Activated CD4-positive, alpha-beta T cell treated with anti-CD3 and anti-CD28 coated beads for 36 hours (primary cell): Measurements from ENCODE around the gene DISP3. TPM values are rescaled to one million over a fixed set of nuclear protein-coding genes. Genes with fewer than 3 reads are reported as not detected.
A peak's percentile ranks its signal among the peaks of the same experiment; 100 is the strongest.

Source experiments
- ATAC-seq: fragments of 200-7000 bp; cut with Tn5 transposase; one replicate; pipeline ENCODE4 v1.10.0; 2021; ENCODE audit warnings: mild to moderate bottlenecking, moderate library complexity
- CTCF ChIA-PET: fragments of 350-600 bp; sonication (Branson Sonifier 250); formaldehyde crosslinking; loops from one replicate; lab custom pipeline; 2021; ENCODE audit warnings: antibody characterized with exemption; lab: Charles Lee
- POLR2A ChIA-PET: fragments of 350-600 bp; sonication (Branson Sonifier 250); formaldehyde crosslinking; loops from one replicate; lab custom pipeline; 2021; ENCODE audit warnings: antibody characterized with exemption, inconsistent platforms; lab: Charles Lee
- DNase-seq: peaks from one replicate; pipeline ENCODE4 v3.0.0-alpha.2; 2020
- H3K27ac Mint-ChIP-seq: one replicate; pipeline ENCODE4 v1.8.0; 2021; ENCODE audit warnings: mixed read lengths
- H3K27me3 Mint-ChIP-seq: one replicate; pipeline ENCODE4 v1.8.0; 2021; ENCODE audit warnings: mixed read lengths
- H3K36me3 Mint-ChIP-seq: one replicate; pipeline ENCODE4 v1.8.0; 2021; ENCODE audit warnings: low read depth, mixed read lengths
- H3K4me1 Mint-ChIP-seq: one replicate; pipeline ENCODE4 v1.8.0; 2021; ENCODE audit warnings: mixed read lengths
- H3K4me3 Mint-ChIP-seq: one replicate; pipeline ENCODE4 v1.8.0; 2021; ENCODE audit warnings: mild to moderate bottlenecking, moderate library complexity, mixed read lengths
- H3K9me3 Mint-ChIP-seq: one replicate; pipeline ENCODE4 v1.8.0; 2021; ENCODE audit warnings: low read depth, mixed read lengths
- intact Hi-C, 2 experiments: fragments of 100-400 bp; cut with DNase I in 1 of 2; cut with micrococcal nuclease in 1 of 2; formaldehyde crosslinking; loops; one replicate each; pipeline versions ENCODE4 v1.14.2 to v1.15.1; 2022 to 2024; cut with DNase I, micrococcal nuclease
- total RNA-seq, 2 experiments: library from RNA; stranded (reverse); gene quantifications; one replicate each; pipeline ENCODE4 v1.2.3, GENCODE V29; 2021

The DISP3 gene
- total RNA-seq, 2 experiments from 2014 or later, result 0.55 to 0.58 TPM

DNA sequence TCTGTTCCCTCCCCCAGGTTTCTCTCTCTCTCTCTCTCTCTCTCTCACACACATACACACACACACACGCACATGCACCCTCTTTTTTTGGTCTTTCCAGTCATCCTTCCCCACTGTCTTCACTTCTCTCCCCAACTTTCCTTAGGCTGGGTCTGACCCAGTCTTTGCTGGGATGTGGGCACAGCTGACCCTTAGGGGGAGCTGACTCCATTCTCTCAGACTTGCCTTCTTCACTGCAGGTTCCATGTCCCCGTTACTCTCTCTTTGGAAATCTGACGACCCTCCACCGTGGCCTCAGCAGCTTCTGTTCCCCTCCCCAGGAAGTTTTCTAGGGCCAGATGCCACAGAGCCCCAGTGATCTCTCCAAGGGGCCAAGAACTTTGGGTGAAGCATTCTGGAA lies 2.1 kb downstream of the DISP3 start:
- H3K4me3 Mint-ChIP-seq, result peak overlapping the region; percentile 22
- peaks cover 38% of the 10 kb centered on the region for H3K27me3 Mint-ChIP-seq
- H3K9me3 Mint-ChIP-seq, result no peaks in the 10 kb centered on the region
- ChIA-PET POLR2A (no interaction called here), CTCF (interaction anchor here (0.7 kb wide), 1 partner anchor 18 kb away, joined by 3 read pairs; no protein-coding TSS in a partner anchor)
- no peaks in the 10 kb centered on the region for H3K36me3 Mint-ChIP-seq
- no peak overlapping the region for H3K27ac Mint-ChIP-seq
- peaks cover 5% of the 10 kb centered on the region for H3K4me1 Mint-ChIP-seq
- DNase-seq (no peak), ATAC-seq (no peak)
- intact Hi-C loops, result no loop called here

GRCh38 chr1:11482198-11482597 lies 3.2 kb downstream of the DISP3 start:
- ChIA-PET CTCF (interaction anchor here (1.3 kb wide), 1 partner anchor 144 kb away, joined by 5 read pairs; no protein-coding TSS in a partner anchor), POLR2A (no interaction called here)
- Mint-ChIP-seq H3K9me3 (no peaks in the 10 kb centered on the region), H3K36me3 (no peaks in the 10 kb centered on the region), H3K27ac (no peak overlapping the region), H3K4me1 (peaks cover 5% of the 10 kb centered on the region), H3K27me3 (peaks cover 38% of the 10 kb centered on the region), H3K4me3 (no peak overlapping the region)
- DNase-seq (no peak), ATAC-seq (no peak)
- intact Hi-C loops, result no loop called here

DNA sequence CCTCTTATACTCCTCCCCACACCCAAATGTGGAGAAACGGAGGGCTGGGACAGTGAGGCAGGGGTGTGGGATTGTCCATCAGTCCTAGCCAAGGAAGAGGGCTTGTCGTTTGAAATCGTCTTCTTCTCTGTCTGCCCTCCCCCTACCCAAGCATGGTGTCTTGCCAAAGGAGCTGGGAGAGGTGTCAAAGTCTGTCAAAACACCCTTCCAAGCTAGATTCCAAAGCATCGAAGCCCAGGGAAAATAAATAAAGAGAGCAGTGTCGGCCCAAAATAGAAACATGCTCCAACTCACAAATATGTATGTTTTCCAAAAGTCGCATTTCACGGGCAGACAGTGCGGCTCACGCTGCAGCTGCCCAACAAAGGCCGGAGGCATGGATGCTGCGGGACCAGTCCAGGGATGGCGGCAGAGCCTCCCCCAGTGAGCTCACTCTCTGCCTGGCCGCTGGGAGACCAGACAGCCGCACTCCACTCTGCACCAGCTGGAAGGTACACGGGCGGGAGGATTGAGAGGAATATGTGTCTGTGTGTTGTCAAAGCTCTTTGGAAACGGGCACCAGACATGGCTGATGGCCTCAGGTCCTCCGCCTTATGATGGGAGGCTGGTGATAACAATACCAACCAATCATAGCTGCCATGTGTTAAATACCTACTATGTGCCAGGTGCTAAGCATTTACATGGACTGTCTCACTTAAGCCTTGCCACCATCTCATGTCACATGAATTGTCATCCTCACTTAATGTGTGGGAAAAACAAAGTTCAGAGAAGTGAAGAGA lies 3.9 kb downstream of the DISP3 start:
- no peak overlapping the region for H3K27ac Mint-ChIP-seq
- ATAC-seq (no peak), DNase-seq (no peak)
- no peak overlapping the region for H3K4me3 Mint-ChIP-seq
- H3K27me3 Mint-ChIP-seq, result peaks cover 37% of the 10 kb centered on the region
- intact Hi-C loops, result no loop called here
- H3K9me3 Mint-ChIP-seq, result no peaks in the 10 kb centered on the region
- H3K4me1 Mint-ChIP-seq, result peaks cover 5% of the 10 kb centered on the region
- POLR2A ChIA-PET, result no interaction called here
- CTCF ChIA-PET, result interaction anchor here (1.3 kb wide), 1 partner anchor 145 kb away, joined by 5 read pairs; no protein-coding TSS in a partner anchor
- H3K36me3 Mint-ChIP-seq, result no peaks in the 10 kb centered on the region

- intact Hi-C loops, result no loop called here
- Mint-ChIP-seq H3K9me3 (no peaks in the 10 kb centered on the region), H3K36me3 (no peaks in the 10 kb centered on the region), H3K27me3 (peaks cover 32% of the 10 kb centered on the region), H3K27ac (no peak overlapping the region), H3K4me1 (peaks cover 5% of the 10 kb centered on the region), H3K4me3 (no peak overlapping the region)
- DNase-seq (no peak), ATAC-seq (no peak)
- ChIA-PET POLR2A (no interaction called here), CTCF (interaction anchor here (0.6 to 1.3 kb wide), 2 partner anchors 146 to 476 kb away, joined by 3 to 5 read pairs; no protein-coding TSS in a partner anchor)
Observed at GRCh38 chr1:11483581-11484320, 4.8 kb downstream of the DISP3 start.

DNA sequence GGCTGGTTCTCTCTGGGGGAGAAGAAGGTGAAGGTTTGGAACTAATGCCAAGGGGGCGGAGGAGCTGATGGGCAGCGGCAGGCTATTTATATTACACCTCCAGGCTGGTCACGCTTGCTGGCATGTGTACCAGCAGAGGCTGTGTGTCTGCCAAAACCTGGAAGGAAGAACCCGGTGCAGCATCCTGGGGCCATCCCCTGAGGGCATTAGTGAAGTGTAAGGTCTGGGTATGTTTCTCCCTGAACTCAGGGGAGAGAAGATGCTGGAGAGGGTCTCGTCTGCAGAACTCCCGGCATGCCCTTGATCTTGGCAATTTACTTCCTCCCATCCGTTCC lies 5.3 kb downstream of the DISP3 start:
- no peaks in the 10 kb centered on the region for H3K36me3 Mint-ChIP-seq
- H3K4me1 Mint-ChIP-seq, result peaks cover 5% of the 10 kb centered on the region
- intact Hi-C loops, result no loop called here
- DNase-seq, result no peak
- ChIA-PET POLR2A (no interaction called here), CTCF (interaction anchor here (0.6 kb wide), 1 partner anchor 476 kb away, joined by 3 read pairs; no protein-coding TSS in a partner anchor)
- H3K27ac Mint-ChIP-seq, result no peak overlapping the region
- peaks cover 32% of the 10 kb centered on the region for H3K27me3 Mint-ChIP-seq
- no peaks in the 10 kb centered on the region for H3K9me3 Mint-ChIP-seq
- no peak for ATAC-seq
- H3K4me3 Mint-ChIP-seq, result no peak overlapping the region

DNA sequence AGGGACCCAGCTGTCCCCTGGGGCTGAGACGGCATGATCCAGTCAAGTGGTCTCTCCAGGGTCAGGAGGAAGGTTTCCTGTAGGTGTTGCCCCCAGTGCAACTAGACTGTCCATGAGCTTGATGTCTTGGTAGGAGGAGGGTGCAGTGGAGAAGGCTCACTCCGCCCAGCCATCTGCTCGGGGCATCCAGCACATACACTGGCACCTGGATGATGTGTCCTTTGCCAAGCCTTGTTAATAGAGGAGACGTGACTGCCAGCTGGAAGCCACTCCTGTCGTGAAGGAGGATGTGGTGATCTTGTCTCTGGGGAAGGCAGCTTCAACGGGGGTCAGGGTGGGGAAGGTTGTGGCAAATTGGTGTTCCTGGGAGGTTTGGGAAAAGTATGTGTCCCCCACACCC lies 6.2 kb downstream of the DISP3 start:
- DNase-seq (no peak), ATAC-seq (no peak)
- ChIA-PET POLR2A (no interaction called here), CTCF (no interaction called here)
- Mint-ChIP-seq H3K27me3 (peaks cover 29% of the 10 kb centered on the region), H3K9me3 (no peaks in the 10 kb centered on the region), H3K4me1 (peaks cover 3% of the 10 kb centered on the region), H3K36me3 (no peaks in the 10 kb centered on the region), H3K27ac (no peak overlapping the region), H3K4me3 (no peak overlapping the region)
- intact Hi-C loops, result no loop called here

DNA sequence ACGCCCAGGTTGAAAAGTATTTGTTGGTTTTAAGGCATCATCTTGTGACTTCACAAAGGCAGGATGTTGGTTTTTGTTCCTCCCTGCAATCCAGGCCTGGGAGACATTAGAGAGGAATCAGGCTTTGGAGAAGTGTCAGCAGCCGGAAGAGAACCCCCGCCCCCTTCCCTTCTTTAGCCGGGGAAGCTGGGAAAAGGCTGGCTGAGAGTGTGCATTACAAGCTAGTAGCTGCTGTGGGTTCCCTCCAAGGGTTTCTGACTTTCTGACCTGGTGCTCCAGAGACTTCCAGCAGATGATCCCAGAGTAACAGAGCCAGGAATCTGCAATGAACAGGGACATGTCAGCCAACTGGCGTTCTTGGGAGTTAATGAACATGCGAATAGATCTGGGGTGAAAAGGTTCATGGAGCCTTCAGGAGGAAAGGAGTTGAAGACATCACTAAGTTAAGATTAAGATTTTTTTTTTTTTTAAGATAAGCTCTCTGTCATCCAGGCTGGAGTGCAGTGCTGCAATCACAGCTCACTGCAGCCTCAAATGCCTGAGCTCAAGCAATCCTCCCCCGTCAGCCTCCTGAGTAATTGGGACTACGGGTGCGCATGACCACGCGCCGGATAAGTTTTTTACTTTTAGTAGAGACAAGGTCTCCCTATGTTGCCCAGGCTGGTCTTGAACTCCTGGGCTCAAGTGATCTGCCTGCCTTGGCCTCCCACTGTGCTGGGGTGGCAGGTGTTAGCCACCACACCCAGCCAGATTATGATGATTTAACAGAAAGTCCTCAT lies 7.5 kb downstream of the DISP3 start:
- no peak for DNase-seq
- Mint-ChIP-seq H3K4me3 (no peak overlapping the region), H3K27me3 (peaks cover 18% of the 10 kb centered on the region), H3K36me3 (no peaks in the 10 kb centered on the region), H3K27ac (no peak overlapping the region), H3K4me1 (no peaks in the 10 kb centered on the region), H3K9me3 (no peaks in the 10 kb centered on the region)
- ChIA-PET CTCF (interaction anchor here (0.7 kb wide), 1 partner anchor 364 kb away, joined by 3 read pairs; no protein-coding TSS in a partner anchor), POLR2A (no interaction called here)
- intact Hi-C loops, result no loop called here
- ATAC-seq, result no peak

GRCh38 chr1:11487196-11487751 lies 8.3 kb downstream of the DISP3 start:
- Mint-ChIP-seq H3K27me3 (peaks cover 12% of the 10 kb centered on the region), H3K4me3 (no peak overlapping the region), H3K9me3 (no peaks in the 10 kb centered on the region), H3K4me1 (no peaks in the 10 kb centered on the region), H3K27ac (no peak overlapping the region), H3K36me3 (no peaks in the 10 kb centered on the region)
- CTCF ChIA-PET, result no interaction called here
- intact Hi-C loops, result no loop called here
- ATAC-seq, result no peak
- POLR2A ChIA-PET, result no interaction called here
- DNase-seq, result no peak

DNA sequence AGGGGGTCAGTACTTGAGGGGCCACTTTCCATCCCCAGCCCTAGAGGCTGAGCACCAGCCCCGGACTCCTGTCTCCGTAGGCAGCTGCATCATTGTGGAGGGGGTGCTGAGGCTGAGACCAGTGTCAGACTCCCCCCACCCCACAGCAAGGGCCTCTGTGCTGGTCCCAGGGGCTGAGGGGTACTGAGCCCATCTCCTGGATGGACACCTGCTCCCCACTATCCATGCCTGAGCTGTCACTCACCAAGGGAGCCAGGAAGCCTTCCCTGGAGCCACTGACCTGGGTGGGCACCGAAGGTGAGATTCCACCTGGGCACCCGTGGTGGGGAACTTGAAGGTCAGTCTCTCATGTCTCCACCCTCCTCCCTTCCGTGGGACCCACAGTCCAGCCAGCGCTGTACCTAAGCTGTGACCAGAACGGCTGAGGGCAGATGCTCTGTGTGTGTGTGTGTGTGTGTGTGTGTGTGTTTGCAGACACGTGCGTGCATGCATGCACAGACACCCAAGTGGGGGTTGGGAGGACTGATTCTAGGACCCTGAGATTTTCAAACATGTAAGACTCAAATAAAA lies 9.3 kb downstream of the DISP3 start:
- H3K27me3 Mint-ChIP-seq, result peaks cover 12% of the 10 kb centered on the region
- ChIA-PET POLR2A (no interaction called here), CTCF (interaction anchor here (0.6 to 1.6 kb wide), 2 partner anchors 155 to 157 kb away, joined by 3 read pairs; no protein-coding TSS in a partner anchor)
- no peaks in the 10 kb centered on the region for H3K36me3 Mint-ChIP-seq
- no peak for DNase-seq
- intact Hi-C loops, result no loop called here
- no peak for ATAC-seq
- no peaks in the 10 kb centered on the region for H3K9me3 Mint-ChIP-seq
- no peak overlapping the region for H3K27ac Mint-ChIP-seq
- no peak overlapping the region for H3K4me3 Mint-ChIP-seq
- H3K4me1 Mint-ChIP-seq, result no peaks in the 10 kb centered on the region

DNA sequence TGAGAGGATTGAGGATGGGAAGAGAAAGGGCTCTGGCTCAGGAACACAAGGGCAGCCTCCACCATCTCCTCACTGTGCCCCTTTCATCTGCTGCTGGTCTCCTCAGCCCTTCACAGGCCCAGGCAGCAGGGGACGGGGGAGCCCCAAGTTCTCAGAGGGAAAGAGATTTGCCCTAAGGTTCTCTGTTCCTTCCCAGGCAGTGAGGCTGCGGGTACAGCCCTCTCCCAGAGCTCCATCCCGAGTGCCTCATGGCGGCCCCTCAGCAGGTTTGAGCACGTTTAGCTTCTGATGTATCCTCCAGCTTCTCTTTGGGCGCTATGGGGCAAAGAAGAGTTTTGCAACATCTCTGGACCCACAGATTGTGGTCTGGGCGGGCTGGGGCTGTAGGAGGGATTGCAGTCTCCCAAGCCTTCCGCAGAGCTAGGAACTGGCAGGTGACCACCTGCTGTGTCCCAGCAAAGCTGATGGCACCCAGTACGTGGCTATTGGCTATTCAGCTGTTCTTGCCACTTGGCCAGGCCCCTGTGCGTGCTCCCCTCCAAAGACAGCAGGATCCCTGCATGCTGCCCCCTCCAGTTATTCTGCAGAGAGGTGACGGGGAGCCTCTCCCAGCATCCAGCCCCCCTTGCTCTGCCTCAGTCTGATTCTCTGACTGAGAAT lies 10.1 kb downstream of the DISP3 start:
- ATAC-seq (no peak), DNase-seq (no peak)
- Mint-ChIP-seq H3K4me1 (no peaks in the 10 kb centered on the region), H3K9me3 (peaks cover 5% of the 10 kb centered on the region), H3K27me3 (peaks cover 12% of the 10 kb centered on the region), H3K4me3 (no peak overlapping the region), H3K27ac (no peak overlapping the region), H3K36me3 (no peaks in the 10 kb centered on the region)
- intact Hi-C loops, result no loop called here
- ChIA-PET POLR2A (no interaction called here), CTCF (interaction anchor here (0.7 to 1.6 kb wide), 2 partner anchors 12 to 155 kb away, joined by 3 read pairs; no protein-coding TSS in a partner anchor)
